Stimulated activated CD4-positive, alpha-beta T cell treated with anti-CD3 and anti-CD28 coated beads, Interleukin-4, amount 100 ng/mL, for 48 hours (primary cell): ENCODE results near the gene METTL9.
"Not testable (repeated sequence)": the region's sequence is repeated elsewhere in the genome, so short reads cannot be mapped to it uniquely, and the experiment has no call there.

ENCODE experiments used
- DNase-seq, 2 donors: peaks; one replicate each; pipeline ENCODE4 v3.0.0-alpha.2; 2020; ENCODE audit warnings: low read depth in 2 of 2

Gene METTL9

GRCh38 chr16:21637032-21637968, 37.9 kb downstream of the METTL9 start:
- no peak for DNase-seq

GRCh38 chr16:21638573-21638975, 39.2 kb downstream of the METTL9 start:
- DNase-seq, result no peak

GRCh38 chr16:21639493-21639892, 40.1 kb downstream of the METTL9 start:
- DNase-seq, result no peak

DNA sequence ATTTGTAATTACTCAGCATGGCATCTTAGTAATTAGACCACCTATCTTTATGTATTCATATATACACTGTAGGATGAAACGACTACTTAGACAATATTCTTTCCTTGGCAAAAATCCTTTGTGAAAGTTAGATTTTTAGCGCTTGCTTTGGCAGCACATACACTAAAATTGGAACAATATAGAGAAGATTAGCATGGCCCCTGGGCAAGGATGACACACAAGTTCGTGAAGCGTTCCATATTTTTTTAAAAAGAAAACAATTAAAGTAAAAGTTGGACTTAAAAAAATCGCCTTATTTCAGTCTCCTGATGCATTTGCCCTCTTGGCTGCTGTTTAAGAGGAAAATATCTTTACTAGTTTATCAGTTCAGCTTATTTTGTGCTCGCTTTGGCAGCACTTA, 42.5 kb downstream of the METTL9 start:
- no peak for DNase-seq

GRCh38 chr16:21642861-21643260, 43.5 kb downstream of the METTL9 start:
- DNase-seq, result no peak

GRCh38 chr16:21643785-21644184, 44.4 kb downstream of the METTL9 start:
- DNase-seq, result no peak

GRCh38 chr16:21644674-21645073, 45.3 kb downstream of the METTL9 start:
- no peak for DNase-seq

DNA sequence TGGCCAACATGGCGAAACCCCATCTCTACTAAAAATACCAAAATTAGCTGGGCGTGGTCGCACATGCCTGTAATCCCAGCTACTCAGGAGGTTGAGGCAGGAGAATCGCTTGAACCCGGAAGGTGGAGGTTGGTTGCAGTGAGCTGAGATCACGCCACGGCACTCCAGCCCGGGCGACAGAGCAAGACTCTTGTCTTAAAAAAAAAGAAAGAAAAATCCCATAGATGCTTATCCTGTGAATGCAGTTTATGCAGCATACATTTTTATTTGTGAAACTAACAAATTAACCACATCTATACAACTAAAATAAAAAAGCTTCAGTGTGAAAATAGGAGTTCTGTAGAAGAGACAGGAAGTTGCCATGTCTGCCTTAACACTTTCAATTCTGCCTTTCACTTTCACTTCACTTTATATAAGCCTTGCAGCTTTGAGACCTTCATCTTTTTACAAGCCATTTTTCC, 45.9 kb downstream of the METTL9 start:
- DNase-seq, result no peak

- DNase-seq, result no peak
Measured at GRCh38 chr16:21646091-21646490, 46.7 kb downstream of the METTL9 start.

- DNase-seq, result peak; percentile 63 to 70
Measured at GRCh38 chr16:21646721-21647561, 47.6 kb downstream of the METTL9 start.

DNA sequence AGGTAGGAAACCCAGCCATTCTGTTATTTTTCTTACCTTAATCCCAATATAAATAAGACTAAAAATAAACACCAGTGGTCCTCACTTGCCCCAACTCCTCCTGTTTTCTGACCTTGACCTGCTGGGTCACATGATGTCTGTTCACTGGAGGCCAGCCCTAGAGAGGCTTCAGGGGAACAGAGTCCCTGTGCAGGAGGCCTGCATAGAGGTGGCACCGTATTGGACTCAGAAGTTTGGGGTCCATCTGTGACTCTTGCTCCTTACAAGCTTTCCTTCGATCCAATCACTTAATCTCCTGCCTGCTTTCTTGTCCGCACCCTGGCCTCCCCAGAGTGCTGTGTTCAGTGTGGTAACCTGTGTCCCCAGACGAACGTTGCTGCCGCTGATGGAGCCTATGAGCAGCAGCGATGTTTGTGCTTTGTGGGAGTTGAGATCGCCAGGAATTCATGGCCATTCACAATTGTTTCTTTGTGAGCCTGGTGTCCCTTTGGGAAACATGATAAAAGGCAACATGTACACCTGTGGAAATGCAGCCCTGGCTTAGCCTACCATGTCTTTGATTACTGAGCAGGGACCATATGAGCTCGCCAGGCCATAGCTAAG, 48.3 kb downstream of the METTL9 start:
- DNase-seq, result no peak

- not testable (repeated sequence) for DNase-seq
Measured at GRCh38 chr16:21649826-21650406, 50.5 kb downstream of the METTL9 start.

DNA sequence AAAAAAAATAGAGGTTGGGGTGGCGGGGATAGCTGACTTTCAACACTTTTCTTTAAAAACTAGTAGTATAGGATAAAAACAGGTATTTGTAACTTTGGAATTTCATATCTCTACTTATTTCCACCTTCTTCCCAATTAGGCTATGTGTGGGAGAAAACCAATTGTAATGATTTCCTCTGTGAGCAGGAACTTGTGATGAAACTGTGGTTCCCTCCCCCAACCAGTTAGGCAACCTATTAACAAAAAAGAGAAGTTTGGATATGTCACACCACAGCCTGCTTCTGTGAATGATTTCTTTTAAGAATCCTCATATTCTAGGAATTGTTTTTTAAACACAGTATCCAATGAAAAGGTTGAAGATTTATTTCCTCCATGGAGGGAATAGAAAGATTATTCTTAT, 51.1 kb downstream of the METTL9 start:
- no peak for DNase-seq

DNA sequence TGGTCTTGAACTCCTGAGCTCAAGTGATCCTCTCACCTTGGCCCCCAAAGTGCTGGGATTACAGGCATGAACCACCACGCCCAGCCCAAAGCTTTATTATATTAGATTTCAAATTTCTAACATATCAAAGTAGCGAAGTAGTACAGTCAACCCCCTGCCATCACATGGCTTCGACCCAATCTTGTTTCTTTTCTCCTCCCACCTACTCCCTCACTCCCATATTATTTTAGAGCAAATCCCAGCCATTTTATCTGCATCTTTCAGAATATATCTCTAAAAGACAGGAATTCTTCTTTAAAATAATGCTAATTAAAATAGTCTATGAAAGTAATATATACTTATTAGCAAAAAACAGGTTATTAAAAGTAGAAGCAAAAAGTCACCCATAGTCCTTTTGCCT, 52.1 kb downstream of the METTL9 start:
- DNase-seq, result no peak

DNA sequence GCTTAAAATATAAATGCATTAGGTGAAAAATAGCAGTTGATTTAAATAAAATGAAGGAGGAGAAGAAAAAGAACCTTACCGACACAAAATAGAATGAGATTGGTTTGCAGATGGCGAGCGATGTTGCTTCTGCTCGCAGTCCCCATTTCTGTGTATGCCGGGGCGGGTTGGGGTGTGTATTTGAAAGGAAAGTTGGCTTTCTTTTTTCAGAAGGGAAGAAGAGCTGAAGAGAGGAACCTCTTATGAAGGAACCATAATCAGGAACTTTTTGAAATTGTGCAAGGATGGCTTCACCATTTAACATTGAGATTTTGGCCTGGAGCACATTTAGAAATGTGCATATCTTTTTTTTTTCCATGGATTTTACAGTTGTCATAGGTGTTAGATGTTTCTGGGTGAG, 53.1 kb downstream of the METTL9 start, which contains the start of gene IGSF6:
TSS of gene IGSF6 (minus strand) at position 156 of the 400 bp plus-strand sequence. CDS start at position 146, 10 bp downstream.
- DNase-seq, result no peak

DNA sequence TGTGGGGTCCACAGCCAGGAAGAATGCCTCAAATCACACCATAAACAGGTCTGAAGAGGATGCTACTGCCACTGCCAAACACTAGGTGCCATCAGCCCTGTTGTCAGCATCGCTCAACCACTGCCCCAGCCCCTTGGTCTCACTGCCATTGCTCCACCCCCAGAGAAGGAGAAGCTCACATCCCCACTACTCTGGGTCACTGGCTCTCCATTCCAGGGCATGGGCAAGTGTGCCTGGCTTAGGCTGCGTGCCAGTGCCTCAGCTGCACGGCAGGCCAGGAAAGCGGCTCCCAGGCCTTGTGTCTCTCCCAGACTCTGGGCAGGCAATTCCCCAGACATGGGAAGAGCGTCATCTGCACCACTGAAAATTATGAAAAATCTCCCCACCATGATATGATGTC, 54.2 kb downstream of the METTL9 start:
- DNase-seq, result no peak

DNA sequence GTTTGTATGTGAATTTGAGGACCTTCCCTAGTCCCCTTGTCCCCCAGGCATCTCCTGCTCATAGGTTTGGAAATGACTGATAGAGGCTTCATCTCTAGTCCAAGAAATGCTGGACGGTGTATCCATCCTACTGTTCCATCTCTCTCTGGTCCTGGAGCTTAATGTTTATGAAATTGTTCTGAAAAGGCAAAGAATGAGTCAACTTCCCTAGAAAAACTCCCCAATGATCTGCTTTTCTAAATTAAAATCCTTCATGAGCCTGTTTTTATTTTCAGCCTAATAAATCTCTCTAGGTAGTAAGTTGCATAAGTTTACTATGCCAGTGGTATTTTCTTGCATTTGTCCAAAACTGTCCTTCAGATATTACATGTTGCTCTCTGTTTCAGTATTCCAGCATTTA, 55.1 kb downstream of the METTL9 start:
- DNase-seq, result no peak

DNA sequence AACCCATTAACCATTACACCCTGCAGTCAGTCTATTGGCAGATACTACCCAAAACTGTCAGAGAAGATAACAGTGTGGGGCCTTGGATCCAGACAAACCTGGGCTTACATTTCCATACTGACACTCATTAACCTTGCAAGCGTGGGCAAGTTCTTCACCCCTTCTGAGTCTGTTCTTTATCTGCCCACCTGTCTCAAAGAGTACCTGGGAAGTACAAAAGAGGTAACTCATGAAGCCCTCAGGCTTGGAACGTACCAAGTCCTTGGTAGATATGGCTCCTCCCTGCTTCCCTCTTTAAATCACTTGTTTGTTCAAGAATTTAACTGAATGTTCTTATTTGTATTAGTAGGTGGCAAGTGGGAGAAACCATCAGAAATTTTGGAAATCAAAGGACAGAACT, 55.5 kb downstream of the METTL9 start:
- no peak for DNase-seq

DNA sequence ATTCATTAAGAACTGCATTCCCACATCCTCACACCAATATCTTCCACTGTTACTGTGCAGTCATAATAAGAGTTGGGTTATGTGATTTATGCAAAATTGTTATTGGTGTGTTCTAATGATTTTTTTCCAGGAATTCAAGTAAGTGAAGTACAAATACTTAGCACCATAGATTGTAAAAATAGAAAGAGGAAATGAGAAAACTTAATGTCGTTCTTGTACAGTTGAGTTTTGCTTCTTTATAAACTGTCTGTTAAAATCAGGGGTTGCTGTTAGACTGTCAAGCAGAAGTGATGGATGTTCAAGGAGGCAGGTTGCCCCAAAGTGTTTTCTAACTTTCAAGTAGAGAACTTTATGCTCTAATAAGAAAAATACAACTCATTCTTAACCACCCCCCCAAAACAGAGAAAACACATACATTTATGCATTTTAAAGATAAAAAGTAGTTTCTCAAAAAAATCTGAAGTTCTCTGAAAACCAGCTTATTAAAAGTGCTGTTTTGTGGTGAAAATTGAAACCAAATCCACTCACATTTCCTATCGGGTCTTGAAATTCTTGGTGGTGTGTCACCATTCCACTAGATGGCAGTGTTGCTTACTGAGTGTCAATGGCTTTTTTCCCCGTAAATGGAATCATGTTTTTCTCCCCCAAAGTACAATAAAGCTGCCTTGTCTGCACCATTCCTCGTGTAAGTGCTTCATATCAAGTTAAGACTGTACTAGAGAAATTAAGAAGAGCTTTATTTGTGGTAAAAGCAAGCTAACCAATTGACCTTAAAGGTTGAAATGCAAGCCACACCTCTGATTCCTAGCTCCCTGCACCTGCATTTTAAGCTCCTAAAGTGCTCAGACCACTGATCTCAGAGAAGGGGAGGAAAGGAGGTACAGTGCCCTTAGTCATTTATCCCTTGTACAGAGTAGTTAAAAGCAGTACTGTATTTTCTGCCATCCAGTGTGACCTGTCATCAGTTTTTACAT, 57.7 kb downstream of the METTL9 start:
- DNase-seq, result no peak

- DNase-seq, result no peak
Measured at GRCh38 chr16:21659124-21659523, 59.7 kb downstream of the METTL9 start.
